CD14-positive monocyte (primary cell): Measurements from ENCODE around the gene DPP6. TPM values are rescaled to one million over a fixed set of nuclear protein-coding genes. Genes with fewer than 3 reads are reported as not detected.

Experiments
- DNase-seq, 3 donors: peaks; one replicate each; pipeline ENCODE4 v3.0.0-alpha.2; 2011 to 2022
- H2AFZ ChIP-seq: 2 replicates; pipeline ENCODE4 v1.6.0; 2012; ENCODE audit warnings: mild to moderate bottlenecking, low read depth, low read length, inconsistent platforms; ENCODE audit not compliant: insufficient read depth, poor library complexity, severe bottlenecking
- H3K27ac ChIP-seq, 2 donors: 1 replicate in 1 of 2; 2 replicates in 1 of 2; pipeline ENCODE4 v1.5.1; 2012 to 2013; ENCODE audit warnings: low read length in 2 of 2, control low read depth in 1 of 2, inconsistent platforms in 1 of 2, low read depth in 1 of 2, mild to moderate bottlenecking in 1 of 2
- H3K27me3 ChIP-seq, 2 donors: one replicate each; pipeline versions ENCODE4 v1.6.0 to v1.6.1; 2011 to 2013; ENCODE audit warnings: low read length in 2 of 2; ENCODE audit not compliant: control insufficient read depth in 2 of 2, insufficient read depth in 2 of 2
- H3K36me3 ChIP-seq, 2 donors: replicated peaks in 1 of 2; 1 replicate in 1 of 2; 2 replicates in 1 of 2; pipeline versions ENCODE4 v1.5.1 to v1.6.1; 2012 to 2013; ENCODE audit warnings: low read length in 2 of 2, control low read depth in 1 of 2, inconsistent platforms in 1 of 2, mild to moderate bottlenecking in 1 of 2; ENCODE audit not compliant: insufficient read depth in 2 of 2, control insufficient read depth in 1 of 2
- H3K4me1 ChIP-seq, 2 donors: 1 replicate in 1 of 2; 2 replicates in 1 of 2; pipeline versions ENCODE4 v1.5.1 to v1.6.1; 2012 to 2013; ENCODE audit warnings: low read length in 2 of 2, control low read depth in 1 of 2, inconsistent platforms in 1 of 2, mild to moderate bottlenecking in 1 of 2, moderate library complexity in 1 of 2; ENCODE audit not compliant: insufficient read depth in 2 of 2, control insufficient read depth in 1 of 2
- H3K4me2 ChIP-seq: replicated peaks from 2 replicates; pipeline ENCODE3; 2012; ENCODE audit warnings: low read length, moderate library complexity, mild to moderate bottlenecking; ENCODE audit not compliant: poor library complexity, severe bottlenecking; ENCODE audit errors: extremely low read depth
- H3K4me3 ChIP-seq, 3 experiments: fragments of 200-600 bp in 1 of 3; sonication (generic) in 1 of 3; replicated peaks in 1 of 3; 1 replicate in 2 of 3; 2 replicates in 1 of 3; pipeline ENCODE4 v1.5.1; 2011 to 2013; ENCODE audit warnings: low read length in 3 of 3, mild to moderate bottlenecking in 3 of 3, control low read depth in 2 of 3, low read depth in 2 of 3, inconsistent platforms in 1 of 3, moderate library complexity in 1 of 3
- H3K79me2 ChIP-seq: 2 replicates; pipeline ENCODE4 v1.6.0; 2012; ENCODE audit warnings: mild to moderate bottlenecking, control low read depth, inconsistent platforms, low read length, moderate library complexity; ENCODE audit not compliant: insufficient read depth
- H3K9ac ChIP-seq: 2 replicates; pipeline ENCODE4 v1.6.0; 2017; ENCODE audit warnings: low read length, mild to moderate bottlenecking; ENCODE audit not compliant: insufficient read depth, poor library complexity, severe bottlenecking
- H3K9me3 ChIP-seq, 2 donors: replicated peaks in 1 of 2; 1 replicate in 1 of 2; 2 replicates in 1 of 2; pipeline versions ENCODE4 v1.5.1 to v1.6.1; 2012 to 2013; ENCODE audit warnings: low read length in 2 of 2, control low read depth in 1 of 2; ENCODE audit not compliant: control insufficient read depth in 1 of 2, insufficient read depth in 1 of 2
- H4K20me1 ChIP-seq: 2 replicates; pipeline ENCODE4 v1.6.0; 2012; ENCODE audit warnings: mild to moderate bottlenecking, low read length, control low read depth, moderate library complexity; ENCODE audit not compliant: insufficient read depth
- H3K27ac Mint-ChIP-seq, 7 donors: one replicate each; pipeline ENCODE4 v1.8.0; 2020; ENCODE audit warnings: mild to moderate bottlenecking in 7 of 7, mixed read lengths in 7 of 7, moderate library complexity in 6 of 7, inconsistent platforms in 2 of 7
- H3K27me3 Mint-ChIP-seq, 3 donors: one replicate each; pipeline ENCODE4 v1.8.0; 2021 to 2022; ENCODE audit warnings: low read depth in 3 of 3, mild to moderate bottlenecking in 3 of 3, mixed read lengths in 3 of 3, moderate library complexity in 3 of 3, inconsistent platforms in 1 of 3
- H3K36me3 Mint-ChIP-seq, 2 donors: one replicate each; pipeline ENCODE4 v1.8.0; 2020; ENCODE audit warnings: mixed read lengths in 2 of 2, inconsistent platforms in 1 of 2, mild to moderate bottlenecking in 1 of 2
- H3K4me1 Mint-ChIP-seq: one replicate; pipeline ENCODE4 v1.8.0; 2020; ENCODE audit warnings: mild to moderate bottlenecking, mixed read lengths
- H3K4me3 Mint-ChIP-seq, 2 donors: one replicate each; pipeline ENCODE4 v1.8.0; 2020; ENCODE audit warnings: mild to moderate bottlenecking in 2 of 2, mixed read lengths in 2 of 2, moderate library complexity in 1 of 2
- H3K9me3 Mint-ChIP-seq, 7 donors: one replicate each; pipeline ENCODE4 v1.8.0; 2020 to 2022; ENCODE audit warnings: mixed read lengths in 7 of 7, mild to moderate bottlenecking in 6 of 7, moderate library complexity in 6 of 7, inconsistent platforms in 2 of 7
- CTCF ChIP-seq: fragments of 200-600 bp; IDR thresholded peaks from one replicate; pipeline ENCODE4 v1.8.0; 2022; ENCODE audit warnings: antibody characterized with exemption, mild to moderate bottlenecking
- WGBS: methylation state at CpG from one replicate; pipeline ENCODE4 v1.1.5; 2013; ENCODE audit warnings: missing lambda C conversion rate; ENCODE audit not compliant: insufficient coverage; 5-methylcytosine and 5-hydroxymethylcytosine counted together
- intact Hi-C, 2 donors: fragments of 100-400 bp; cut with micrococcal nuclease; formaldehyde crosslinking; loops; one replicate each; pipeline versions ENCODE4 v1.15.0 to v1.15.1; 2023
- polyA plus RNA-seq, 3 donors: library from polyadenylated mRNA; depleted of rRNA in 1 of 3; unstranded in 2 of 3; stranded (reverse) in 1 of 3; fragments of 300-500 nt in 2 of 3; fragments of >200 nt in 1 of 3; fragmentation: Illumina TruSeq in 2 of 3; gene quantifications; 1 replicate in 2 of 3; 2 replicates in 1 of 3; pipeline ENCODE4 v1.2.3, GENCODE V29; 2012 to 2021

The DPP6 gene
- polyA plus RNA-seq, 3 donors, result not detected

GRCh38 chr7:154720016-154720415 is 667.8 kb downstream of the DPP6 start:
- Histone ChIP-seq H2AFZ (no peak overlapping the region), H4K20me1 (no peaks in the 10 kb centered on the region), H3K9me3 (peaks cover 30 to 44% of the 10 kb centered on the region in 2 donors), H3K27me3 (no peaks in the 10 kb centered on the region), H3K27ac (no peak overlapping the region), H3K9ac (no peak overlapping the region), H3K4me2 (no peak overlapping the region), H3K4me3 (no peak overlapping the region), H3K79me2 (no peaks in the 10 kb centered on the region), H3K36me3 (no peaks in the 10 kb centered on the region), H3K4me1 (no peaks in the 10 kb centered on the region)
- Mint-ChIP-seq H3K4me3 (no peak overlapping the region), H3K36me3 (no peaks in the 10 kb centered on the region), H3K27ac (no peak overlapping the region), H3K27me3 (peaks cover 0 to 6% (median 4%) of the 10 kb centered on the region in 3 donors), H3K4me1 (no peaks in the 10 kb centered on the region), H3K9me3 (peaks cover 15 to 47% (median 25%) of the 10 kb centered on the region in 7 donors)
- no peak for TF ChIP-seq CTCF
- no peak for DNase-seq
- 59% methylated on average over 4 of the region's 5 CpGs for WGBS
- intact Hi-C loops, result no loop called here

- TF ChIP-seq CTCF, result no peak
- no peak overlapping the region for H3K4me3 ChIP-seq
- H3K79me2 ChIP-seq, result no peaks in the 10 kb centered on the region
- no peaks in the 10 kb centered on the region for H3K27me3 ChIP-seq
- no peaks in the 10 kb centered on the region for H3K36me3 Mint-ChIP-seq
- H3K27ac Mint-ChIP-seq, result no peak overlapping the region
- H3K4me1 Mint-ChIP-seq, result no peaks in the 10 kb centered on the region
- WGBS, result 96% methylated on average over 5 of the region's 7 CpGs
- H3K4me1 ChIP-seq, result no peaks in the 10 kb centered on the region
- H3K4me3 Mint-ChIP-seq, result no peak overlapping the region
- H3K9me3 Mint-ChIP-seq, result peaks cover 19 to 55% (median 26%) of the 10 kb centered on the region in 7 donors
- no peak overlapping the region for H3K27ac ChIP-seq
- H2AFZ ChIP-seq, result no peak overlapping the region
- intact Hi-C loops, result no loop called here
- peaks cover 0 to 4% (median 4%) of the 10 kb centered on the region in 3 donors for H3K27me3 Mint-ChIP-seq
- H3K36me3 ChIP-seq, result no peaks in the 10 kb centered on the region
- H3K9ac ChIP-seq, result no peak overlapping the region
- DNase-seq, result no peak
- no peaks in the 10 kb centered on the region for H4K20me1 ChIP-seq
- peaks cover 35 to 52% of the 10 kb centered on the region in 2 donors for H3K9me3 ChIP-seq
- no peak overlapping the region for H3K4me2 ChIP-seq
Observed at GRCh38 chr7:154721086-154721485, 668.9 kb downstream of the DPP6 start.
